DMS114 treated with DMSO at 0.1 percent for 48 hours (cell line): ENCODE results near the gene LRRC3C.
"Not testable (repeated sequence)": the region's sequence is repeated elsewhere in the genome, so short reads cannot be mapped to it uniquely, and the experiment has no call there.

Experiments used
- DNase-seq: peaks from one replicate; lab custom pipeline; 2025; ENCODE audit not compliant: unreplicated experiment; lab: John Stamatoyannopoulos, UW

Gene LRRC3C

GRCh38 chr17:39946551-39947330 is 19.2 kb downstream of the LRRC3C start:
- no peak for DNase-seq

DNA sequence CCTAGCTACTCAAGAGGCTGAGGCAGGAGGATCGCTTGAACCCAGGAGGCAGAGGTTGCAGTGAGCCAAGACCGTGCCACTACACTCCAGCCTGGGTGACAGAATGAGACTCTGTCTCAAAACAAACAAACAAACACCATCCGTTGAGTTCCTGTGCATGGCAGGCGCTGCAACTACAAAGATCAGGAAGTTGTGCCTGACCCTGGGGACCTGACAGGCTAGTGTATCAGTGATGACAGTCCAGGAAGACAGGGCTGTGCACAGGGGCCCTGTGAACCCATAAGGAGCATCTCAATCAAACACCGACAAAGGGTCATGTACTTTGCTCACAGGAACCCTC is 20.9 kb downstream of the LRRC3C start:
- not testable (repeated sequence) for DNase-seq

DNA sequence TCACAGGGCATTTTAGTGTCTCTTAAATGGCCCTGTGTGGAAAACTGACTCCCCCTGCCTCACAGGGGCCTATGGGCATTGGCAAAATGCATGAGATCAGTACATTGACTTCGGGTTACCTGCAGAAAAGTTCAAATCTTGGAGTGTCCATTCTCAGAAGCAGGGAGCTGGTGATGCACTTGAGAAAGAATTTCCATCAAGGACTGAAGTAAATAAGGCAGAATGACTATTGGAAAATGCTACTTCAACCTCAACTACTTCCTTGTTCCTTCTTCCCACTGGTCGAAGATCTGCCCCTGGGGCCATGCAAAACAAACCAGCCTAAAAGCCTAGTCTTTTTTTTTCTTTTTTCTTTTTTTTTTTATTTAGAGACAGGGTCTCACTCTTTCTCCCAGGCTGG is 21.5 kb downstream of the LRRC3C start:
- DNase-seq: no peak

DNA sequence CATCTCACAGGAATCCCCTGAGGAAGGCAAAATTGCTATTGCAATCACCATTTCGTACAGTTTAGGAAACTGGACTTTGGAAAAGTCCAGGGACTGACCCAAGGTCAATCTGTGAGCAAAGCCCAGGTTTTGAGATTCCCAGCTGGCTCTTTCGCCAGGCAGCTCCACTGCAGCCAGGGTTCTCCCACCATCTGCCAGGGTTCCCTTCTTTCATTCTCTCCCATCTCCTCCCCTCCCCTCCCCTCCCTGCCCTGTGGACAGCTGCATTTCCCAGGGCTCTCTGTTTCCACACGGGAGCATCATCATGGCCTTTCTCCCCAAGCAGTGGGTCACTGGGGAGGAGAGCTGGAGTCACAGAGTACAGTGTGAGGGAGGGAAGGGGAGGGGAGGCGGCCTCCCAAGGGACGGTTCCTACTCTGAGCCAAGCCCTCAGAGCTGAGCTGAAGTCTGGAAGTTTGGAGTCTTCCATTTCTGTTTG is 23.4 kb downstream of the LRRC3C start:
- no peak for DNase-seq

GRCh38 chr17:39951924-39952679 is 24.6 kb downstream of the LRRC3C start:
- no peak for DNase-seq

DNA sequence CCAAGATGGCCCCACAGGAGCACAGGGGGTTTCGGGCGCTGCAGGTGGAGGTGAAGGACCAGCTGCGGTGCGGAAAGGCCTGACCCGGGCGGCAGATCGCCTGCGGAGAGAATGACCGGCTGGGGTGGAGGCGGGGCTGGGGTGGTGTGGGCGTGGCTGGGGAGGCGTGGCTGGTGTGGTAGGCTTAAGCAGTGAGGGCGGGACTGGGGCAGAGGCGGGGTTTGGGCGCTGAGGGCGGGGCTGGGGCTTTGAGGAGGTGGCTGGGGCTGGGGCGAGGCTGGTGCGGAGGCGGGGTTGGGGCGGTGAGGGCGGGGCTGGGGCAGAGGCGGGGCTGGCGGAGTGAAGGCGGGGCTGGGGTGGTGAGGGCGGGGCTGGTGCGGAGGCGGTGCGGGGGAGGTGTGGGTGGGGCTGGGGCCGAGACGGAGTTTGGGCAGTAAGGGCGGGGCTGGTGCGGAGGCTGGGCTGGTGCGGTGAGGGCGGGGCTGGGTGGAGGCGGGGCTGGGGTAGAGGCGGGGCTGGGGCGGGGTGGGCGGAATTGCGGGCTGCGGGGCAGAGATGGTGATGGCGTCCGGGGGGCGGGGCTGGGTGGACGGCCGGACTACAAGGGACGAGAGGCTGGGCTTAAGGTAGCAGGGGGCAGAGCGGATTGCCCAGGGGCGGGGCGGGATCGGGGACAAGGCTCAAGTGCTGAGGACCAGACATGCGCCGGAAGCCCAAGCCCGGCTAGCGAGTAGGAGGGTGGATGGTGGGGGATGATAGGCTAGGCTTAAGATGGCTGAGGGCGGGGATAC is 25.3 kb downstream of the LRRC3C start:
- DNase-seq: peak; percentile 83

GRCh38 chr17:39953471-39953888 is 25.9 kb downstream of the LRRC3C start:
- DNase-seq: no peak

DNA sequence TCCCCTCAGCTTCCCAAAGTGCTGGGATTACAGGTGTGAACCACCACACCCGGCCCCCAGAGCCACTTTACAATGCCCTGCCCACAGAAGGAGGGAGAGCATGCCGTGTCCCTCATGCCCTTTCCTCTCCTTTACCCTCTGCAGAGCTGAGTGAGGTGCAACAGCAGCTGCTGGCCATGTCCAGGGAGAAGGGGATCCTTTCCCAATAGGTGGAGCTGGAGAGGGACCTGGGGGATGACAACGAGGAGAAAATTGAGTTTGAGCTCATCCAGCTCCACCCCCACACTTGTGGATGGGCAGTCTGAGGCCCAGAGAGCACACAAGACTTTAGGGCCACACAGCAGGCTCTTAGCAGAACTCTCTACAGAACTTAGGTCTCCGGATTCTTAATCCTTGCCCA is 27.3 kb downstream of the LRRC3C start:
- no peak for DNase-seq

DNA sequence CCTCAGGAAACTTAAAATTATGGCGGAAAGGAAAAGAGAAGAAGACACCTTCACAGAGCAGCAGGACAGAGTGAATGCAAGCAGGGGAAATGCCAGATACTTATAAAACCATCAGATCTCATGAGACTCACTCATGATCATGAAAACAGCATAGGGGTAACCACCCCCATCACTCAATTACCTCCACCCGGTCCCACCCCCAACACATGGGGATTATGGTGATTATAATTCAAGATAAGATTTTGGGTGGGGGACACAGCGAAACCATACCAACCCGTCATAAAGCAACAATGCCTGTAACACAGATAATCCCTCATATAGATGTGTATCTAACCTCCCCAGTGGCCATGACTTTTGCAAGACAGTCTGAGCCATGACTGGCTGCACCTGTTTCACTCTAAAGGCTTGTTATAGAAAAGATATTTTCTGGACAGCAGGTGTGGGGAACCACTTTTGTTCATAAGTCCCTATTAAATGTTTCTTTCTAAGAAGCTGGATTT is 28.2 kb downstream of the LRRC3C start:
- no peak for DNase-seq

DNA sequence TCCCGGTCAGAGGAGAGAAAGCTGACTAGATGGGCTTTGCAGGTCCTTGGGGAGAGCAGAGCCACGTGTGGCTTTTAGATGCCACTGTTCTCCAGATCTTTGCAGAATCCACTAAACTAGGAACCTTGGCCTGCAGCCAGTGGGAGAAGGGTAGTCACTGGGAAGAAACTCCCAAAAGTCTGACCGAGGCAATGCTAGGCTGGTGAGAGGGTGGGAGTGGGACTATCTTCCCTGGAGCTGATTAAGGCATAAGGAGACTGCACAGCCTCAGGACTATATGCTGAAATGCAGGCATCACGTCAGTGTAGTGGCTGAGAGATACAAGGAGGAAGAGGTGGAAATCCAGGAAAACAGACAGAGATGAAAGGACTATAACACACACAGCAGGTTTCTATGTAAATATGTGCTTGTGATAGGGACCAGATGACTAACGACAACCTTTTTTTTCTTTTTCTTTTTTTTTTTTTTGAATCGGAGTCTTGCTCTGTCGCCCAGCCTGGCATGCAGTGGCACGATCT is 33.1 kb downstream of the LRRC3C start:
- no peak for DNase-seq

- DNase-seq: no peak
These were observed 35.2 kb downstream of the LRRC3C start, which contains the start of gene GSDMA for GRCh38 chr17:39962642-39963220. GSDMA (plus strand) TSS chr17:39963004; CDS start chr17:39965688, 2,684 bp downstream.

DNA sequence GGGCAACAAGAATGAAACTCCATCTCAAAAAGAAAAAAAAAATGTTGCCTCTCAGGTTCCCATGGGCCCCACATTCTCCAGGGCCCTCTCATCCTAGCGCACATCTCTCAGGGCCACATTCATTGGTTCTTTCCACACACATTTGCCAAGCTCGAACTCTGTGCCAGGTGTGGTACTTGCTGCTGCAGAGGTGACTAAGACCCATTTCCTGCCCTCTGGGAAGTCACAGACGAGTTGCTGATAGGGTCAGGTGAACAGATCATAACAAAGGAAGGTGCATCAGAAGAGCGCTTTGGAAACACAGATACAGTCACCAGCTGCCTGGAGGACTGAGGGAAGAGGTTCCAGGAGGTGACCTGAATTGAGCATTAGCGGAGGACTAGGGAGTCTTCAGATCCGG is 36.3 kb downstream of the LRRC3C start:
- no peak for DNase-seq

DNA sequence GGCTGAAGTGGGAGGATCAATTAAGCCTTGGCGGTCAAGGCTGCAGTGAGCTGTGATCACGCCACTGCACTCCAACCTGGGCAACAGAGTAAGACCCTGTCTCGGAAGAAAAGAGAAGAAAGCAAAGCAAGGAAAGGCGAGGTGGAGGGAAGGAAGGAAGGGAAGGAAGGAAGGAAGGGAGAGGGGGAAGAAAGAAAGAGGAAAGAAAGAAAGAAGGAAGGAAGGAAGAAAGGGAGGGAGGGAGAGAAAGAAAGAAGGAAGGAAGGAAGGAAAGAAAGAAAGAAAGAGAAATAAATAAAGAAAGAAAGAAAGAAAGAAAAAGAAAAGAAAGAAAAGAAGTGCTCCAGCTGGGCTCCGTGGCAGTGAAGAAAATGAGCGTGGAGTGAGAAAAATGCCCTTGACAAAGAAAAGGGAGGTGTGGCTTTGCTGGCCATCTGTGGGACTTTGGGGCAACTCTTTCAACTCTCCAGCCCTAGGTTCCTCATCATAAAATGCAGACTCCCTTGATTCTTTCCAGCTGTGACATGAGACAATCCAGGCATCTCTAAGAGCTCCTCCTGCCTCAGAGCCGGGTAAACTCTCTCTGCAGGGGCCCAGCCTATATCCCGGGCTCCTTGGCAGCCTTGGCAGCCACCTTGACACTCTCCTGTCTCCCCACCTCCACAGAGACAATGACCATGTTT is 37.6 kb downstream of the LRRC3C start:
- DNase-seq: no peak

- no peak for DNase-seq
These were observed 39.2 kb downstream of the LRRC3C start for GRCh38 chr17:39966771-39967170.

DNA sequence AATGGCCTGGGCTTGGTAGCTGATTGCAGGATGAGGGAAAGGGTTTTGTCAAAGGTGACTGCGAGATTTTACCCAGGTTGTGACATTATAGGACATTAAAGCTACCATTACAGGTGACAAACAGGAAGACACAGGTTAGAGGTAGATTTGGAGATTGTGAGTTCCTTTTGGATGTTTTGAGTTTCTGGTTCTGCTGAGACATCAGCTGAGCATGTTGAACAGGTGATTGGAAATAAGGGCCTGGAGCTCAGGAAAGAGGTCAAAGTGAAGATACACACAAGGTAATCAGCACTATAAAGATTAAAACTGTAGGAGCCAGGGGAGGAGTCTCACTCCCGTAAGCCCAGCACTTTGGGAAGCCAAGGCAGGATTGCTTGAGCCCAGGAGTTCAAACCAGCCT is 41.2 kb downstream of the LRRC3C start:
- no peak for DNase-seq

DNA sequence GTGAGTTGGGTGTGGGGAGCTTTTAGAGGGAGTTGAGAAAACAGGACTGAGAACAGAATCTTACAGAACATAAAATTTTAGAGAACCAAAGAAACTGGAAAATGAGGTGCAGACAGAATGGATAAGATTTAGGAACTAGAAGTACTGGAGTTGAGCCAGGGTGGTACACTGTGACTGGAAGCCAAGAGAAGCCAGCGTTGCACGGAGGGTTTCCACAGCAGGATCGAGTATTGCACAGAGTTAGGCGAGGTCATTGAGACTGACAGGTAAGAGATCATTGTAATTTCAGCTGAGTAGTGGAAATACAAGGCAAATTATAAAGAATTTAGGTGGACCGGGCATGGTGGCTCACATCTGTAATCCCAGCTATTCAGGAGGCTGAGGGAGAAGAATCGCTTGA is 41.8 kb downstream of the LRRC3C start:
- DNase-seq: no peak

DNA sequence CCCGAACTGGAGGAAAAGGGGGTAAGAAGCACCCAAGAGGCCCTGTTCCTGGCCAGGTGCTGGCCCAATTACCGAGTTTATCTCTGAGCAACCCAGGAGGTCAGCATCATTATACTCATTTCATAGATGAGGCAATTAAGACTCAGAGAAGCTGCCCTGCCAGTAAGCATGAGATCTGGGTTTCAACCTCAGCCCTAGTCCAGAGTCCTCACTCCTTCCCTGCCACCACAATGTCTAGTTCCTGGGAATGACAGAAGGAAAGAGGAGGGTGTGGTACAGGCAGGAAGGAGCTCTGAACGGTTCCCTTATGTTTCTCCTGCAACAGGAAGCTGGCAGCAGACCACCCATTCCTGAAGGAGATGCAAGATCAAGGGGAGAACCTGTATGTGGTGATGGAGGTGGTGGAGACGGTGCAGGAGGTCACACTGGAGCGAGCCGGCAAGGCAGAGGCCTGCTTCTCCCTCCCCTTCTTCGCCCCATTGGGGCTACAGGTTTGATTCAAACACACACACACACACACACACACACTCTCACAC is 42.7 kb downstream of the LRRC3C start:
- no peak for DNase-seq

DNA sequence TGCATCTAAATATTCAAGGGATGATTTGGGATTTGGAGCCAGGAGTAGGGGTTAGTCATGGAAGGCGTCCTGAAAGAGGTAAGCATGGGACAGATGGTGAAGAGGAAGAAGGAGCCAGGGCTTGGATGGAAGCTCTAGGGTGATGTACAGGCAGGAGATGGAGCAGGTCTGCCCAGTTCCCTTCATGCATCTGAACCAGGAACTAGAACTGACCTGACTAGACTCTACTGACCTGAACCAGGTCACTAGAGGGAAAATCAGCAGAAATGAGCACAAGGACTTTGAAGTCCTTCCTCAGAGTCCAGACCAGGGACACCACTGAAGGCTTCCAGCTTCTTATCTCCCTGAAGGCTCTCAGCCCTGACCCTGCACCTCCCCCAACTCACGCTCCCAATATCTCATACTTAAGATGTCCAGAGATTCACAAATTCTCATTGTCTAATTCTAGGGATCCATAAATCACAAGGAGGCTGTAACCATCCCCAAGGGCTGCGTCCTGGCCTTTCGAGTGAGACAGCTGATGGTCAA is 43.6 kb downstream of the LRRC3C start:
- DNase-seq: no peak

- DNase-seq: no peak
These were observed 44.7 kb downstream of the LRRC3C start for GRCh38 chr17:39972271-39972670.

GRCh38 chr17:39973496-39973895 is 46.0 kb downstream of the LRRC3C start:
- no peak for DNase-seq
